Measurements from ENCODE around the gene RHBG. TPM values are rescaled to one million over a fixed set of nuclear protein-coding genes. Genes with fewer than 3 reads are reported as not detected.

The RHBG gene
- total RNA-seq, 1 experiment from 2014 or later, result 1.5 TPM

- Histone ChIP-seq H3K14ac (ENCODE audit: insufficient read depth, low read length) (no peak overlapping the region), H4K20me1 (ENCODE audit: control insufficient read depth, insufficient read depth, insufficient read length) (no peaks in the 10 kb centered on the region), H3K4ac (ENCODE audit: low read depth, low read length) (no peak overlapping the region), H2BK15ac (ENCODE audit: low read depth, low read length) (no peak overlapping the region), H2BK120ac (ENCODE audit: low read depth, low read length, poor library complexity, severe bottlenecking) (no peak overlapping the region), H3K18ac (ENCODE audit: insufficient read length, low read depth, low read length) (no peak overlapping the region), H4K8ac (replicated peaks; ENCODE audit: insufficient read length, low read depth, low read length) (no peak overlapping the region), H2AFZ (ENCODE audit: low read length) (no peak overlapping the region), H3K79me2 (ENCODE audit: insufficient read depth, low read length) (peaks cover 24% of the 10 kb centered on the region), H2BK5ac (ENCODE audit: insufficient read length, low read length) (no peak overlapping the region), H3K9ac (ENCODE audit: extremely low read depth, insufficient read length, low read length) (peak overlapping the region; percentile 72), H4K91ac (ENCODE audit: insufficient read length, low read depth, low read length) (no peak overlapping the region), H3K56ac (ENCODE audit: insufficient read length, low read depth, low read length) (no peak overlapping the region), H4K5ac (ENCODE audit: insufficient read length, low read depth, low read length) (no peak overlapping the region), H3K23ac (ENCODE audit: insufficient read length, low read depth, low read length) (no peak overlapping the region), H2BK20ac (ENCODE audit: low read depth, low read length, poor library complexity, severe bottlenecking) (no peak overlapping the region), H3K23me2 (ENCODE audit: insufficient read length, low read depth, low read length, poor library complexity, severe bottlenecking) (peaks cover 7% of the 10 kb centered on the region), H3T11ph (ENCODE audit: low read length) (no peak overlapping the region), H3K4me1 (ENCODE audit: insufficient read depth, low read length) (0 out of 2 replicates have a peak, but pooled peaks cover 2% of the 10 kb centered on the region), H3K27ac (ENCODE audit: insufficient read length, low read depth, low read length) (no peak overlapping the region), H3K4me2 (ENCODE audit: insufficient read depth, insufficient read length, low read length) (peak overlapping the region; percentile 86), H3K79me1 (ENCODE audit: insufficient read depth, low read depth, low read length, poor library complexity, severe bottlenecking) (no peaks in the 10 kb centered on the region), H2BK12ac (ENCODE audit: insufficient read length, low read depth, low read length) (no peak overlapping the region), H2AK5ac (ENCODE audit: insufficient read length, low read length) (no peak overlapping the region), H3K27me3 (ENCODE audit: insufficient read depth, low read length) (no peaks in the 10 kb centered on the region), H3K9me3 (ENCODE audit: control insufficient read depth, low read depth, low read length) (no peaks in the 10 kb centered on the region)
- TF ChIP-seq CTCF (conservative IDR thresholded peaks at IDR 0.05), result no peak
- DNase-seq, result no peak
- Mint-ChIP-seq H3K9me3 (no peaks in the 10 kb centered on the region; a peak in 2 of 5 replicates), H3K4me3 (peak overlapping the region; percentile 97 to 98), H3K27me3 (ENCODE audit: low read depth) (no peaks in the 10 kb centered on the region; the same call in 1 of the 2 replicates), H3K27ac (peak overlapping the region; percentile 91 to 97 (median 96)), H3K36me3 (ENCODE audit: insufficient read depth in 1 of 3, low read depth in 3 of 3) (peaks cover 33 to 50% (median 45%) of the 10 kb centered on the region in 3 experiments), H3K4me1 (peaks cover 14 to 20% of the 10 kb centered on the region in 2 experiments)
- WGBS (ENCODE audit: extremely low coverage, insufficient read length, low lambda C conversion rate), result no CpG with 5 or more reads among the region's 14 CpGs
These were observed 31.2 kb upstream of the RHBG start for GRCh38 chr1:156337888-156338179.
